Psoas muscle (tissue), 8 donors: ENCODE measurements around the gene ANKRD23. TPM values are rescaled to one million over a fixed set of nuclear protein-coding genes. Genes with fewer than 3 reads are reported as not detected.

Experiments used
- ATAC-seq, 4 donors: fragments of 200-7000 bp; cut with Tn5 transposase; one replicate each; pipeline ENCODE4 v1.9.1; 2020; ENCODE audit warnings: moderate library complexity in 3 of 4, mild to moderate bottlenecking in 2 of 4
- DNase-seq, 2 donors: peaks; one replicate each; pipeline ENCODE4 v3.0.0-alpha.2; 2020
- H3K27ac ChIP-seq: fragments of 200-600 bp; one replicate; pipeline ENCODE4 v1.8.0; 2022
- H3K27me3 ChIP-seq, 3 donors: fragments of 200-600 bp in 1 of 3; one replicate each; pipeline versions ENCODE4 v1.6.1 to v1.8.0; 2013 to 2022; ENCODE audit warnings: low read length in 2 of 3, mild to moderate bottlenecking in 2 of 3, moderate library complexity in 1 of 3; ENCODE audit not compliant: insufficient read depth in 3 of 3
- H3K36me3 ChIP-seq, 2 donors: fragments of 200-600 bp in 1 of 2; one replicate each; pipeline versions ENCODE4 v1.6.1 to v1.8.0; 2013 to 2022; ENCODE audit warnings: low read depth in 1 of 2, mild to moderate bottlenecking in 1 of 2, moderate library complexity in 1 of 2; ENCODE audit not compliant: insufficient read depth in 1 of 2
- H3K4me1 ChIP-seq: fragments of 200-600 bp; one replicate; pipeline ENCODE4 v1.8.0; 2022
- H3K4me3 ChIP-seq: fragments of 200-600 bp; one replicate; pipeline ENCODE4 v1.8.0; 2022; ENCODE audit warnings: mild to moderate bottlenecking
- H3K9me3 ChIP-seq: fragments of 200-600 bp; one replicate; pipeline ENCODE4 v1.8.0; 2022
- WGBS, 3 donors: extraction: QIAGEN DNeasy Blood & Tissue Kit; methylation state at CpG; one replicate each; pipeline versions ENCODE4 v1.1.6 to v1.1.7; 2013; 5-methylcytosine and 5-hydroxymethylcytosine counted together
- intact Hi-C, 2 donors: fragments of 100-400 bp; cut with DNase I; formaldehyde crosslinking; loops; one replicate each; pipeline versions ENCODE4 v1.11.0 to v1.14.2; 2022
- polyA plus RNA-seq, 3 donors: library from polyadenylated mRNA; stranded (reverse); fragments of 200-250 nt; gene quantifications; one replicate each; pipeline ENCODE4 v1.2.3, GENCODE V29; 2013
- total RNA-seq, 4 donors: library from RNA; stranded (reverse); fragmentation: NEBNext Ultra II Directional in 2 of 4; extraction: Animal tissue kit (Norgen Biotek cat#: 25700) in 2 of 4; gene quantifications; one replicate each; pipeline versions ENCODE4 v1.2.1 to v1.2.4, GENCODE V29; 2021 to 2023
- TF ChIP-seq, protein P1 (sequence below): fragments of 200-600 bp; IDR thresholded peaks from one replicate; pipeline ENCODE4 v1.8.0; 2022; ENCODE audit warnings: antibody characterized with exemption
- donor health status: healthy with polysubstance abuse.
- donor health status: DM: no; HTN: no; CAD: no; lungs with moderate emphysema.
- donor health status: Bipolar disorder and iron deficiency.
- donor health status: healthy.
- donor health status: DM: yes; HTN: yes; CAD: no.
- donor health status: DM: no; HTN: no; CAD: no.
- donor health status: DM: no; HTN: no; CAD: no.
- donor health status: DM: yes; HTN: yes; CAD: no.

The ANKRD23 gene
- total and polyA plus RNA-seq, 7 donors = 256 to 1,374 (median 788) TPM

DNA sequence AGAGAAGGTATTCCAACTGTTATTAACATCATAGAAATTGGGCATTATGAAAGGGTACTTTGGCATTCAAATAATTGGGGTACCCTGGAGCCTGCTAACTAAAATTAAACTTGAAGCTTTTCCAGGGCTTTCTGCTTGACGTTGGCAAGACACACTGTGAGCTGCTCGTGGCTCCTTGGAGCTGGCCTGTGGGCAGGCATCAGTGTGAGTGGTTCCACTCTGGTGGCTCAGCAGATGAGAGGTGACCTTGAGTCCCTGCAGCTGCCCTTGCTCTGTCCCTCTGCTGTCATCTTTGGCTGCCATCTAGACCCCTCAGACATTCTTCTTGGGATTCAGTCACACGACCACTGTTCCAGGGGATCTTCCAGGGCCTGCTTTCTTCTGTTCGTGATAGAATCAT is 21.0 kb downstream of the ANKRD23 start:
- peaks cover 0 to 58% of the 10 kb centered on the region in 2 donors for H3K36me3 ChIP-seq
- ATAC-seq = peak in 1 of 4 donors; percentile 13

DNA sequence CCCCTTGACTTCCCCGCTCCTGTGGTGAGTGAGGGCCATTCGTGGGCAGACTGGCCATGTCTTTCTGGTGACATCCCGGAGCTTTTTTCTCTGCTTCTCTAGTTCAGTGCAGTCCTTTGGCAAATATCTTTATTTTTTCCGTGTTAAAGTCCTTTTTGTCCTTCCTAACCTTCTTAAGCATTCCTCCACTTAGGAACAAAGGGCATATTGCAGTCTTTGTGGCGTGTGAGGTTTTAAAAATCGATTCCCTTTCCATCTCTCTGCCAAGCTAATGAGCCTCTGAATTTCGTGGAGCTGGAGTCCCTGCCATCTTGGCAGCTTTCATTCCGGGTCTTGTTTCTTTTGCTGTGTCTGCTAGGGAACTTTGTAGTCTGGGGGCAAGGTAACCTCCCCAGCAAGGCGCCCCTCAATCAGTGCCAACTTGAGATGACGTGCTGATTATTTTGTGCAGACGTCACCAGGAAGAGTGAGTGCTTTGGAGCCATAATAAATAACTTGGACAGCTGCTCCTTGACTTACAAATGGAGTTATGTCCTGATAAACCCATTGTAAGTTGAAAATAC is 22.6 kb downstream of the ANKRD23 start:
- intact Hi-C loops = no loop called here
- Histone ChIP-seq H3K27ac (peak overlapping the region; percentile 30), H3K27me3 (no peaks in the 10 kb centered on the region), H3K4me1 (peaks cover 51% of the 10 kb centered on the region), H3K9me3 (no peaks in the 10 kb centered on the region), H3K4me3 (no peak overlapping the region), H3K36me3 (peaks cover 0 to 42% of the 10 kb centered on the region in 2 donors)
- 32 to 51% (median 38%) methylated on average over 11 of the region's 11 CpGs for WGBS, 3 donors
- TF ChIP-seq, protein P1, sequence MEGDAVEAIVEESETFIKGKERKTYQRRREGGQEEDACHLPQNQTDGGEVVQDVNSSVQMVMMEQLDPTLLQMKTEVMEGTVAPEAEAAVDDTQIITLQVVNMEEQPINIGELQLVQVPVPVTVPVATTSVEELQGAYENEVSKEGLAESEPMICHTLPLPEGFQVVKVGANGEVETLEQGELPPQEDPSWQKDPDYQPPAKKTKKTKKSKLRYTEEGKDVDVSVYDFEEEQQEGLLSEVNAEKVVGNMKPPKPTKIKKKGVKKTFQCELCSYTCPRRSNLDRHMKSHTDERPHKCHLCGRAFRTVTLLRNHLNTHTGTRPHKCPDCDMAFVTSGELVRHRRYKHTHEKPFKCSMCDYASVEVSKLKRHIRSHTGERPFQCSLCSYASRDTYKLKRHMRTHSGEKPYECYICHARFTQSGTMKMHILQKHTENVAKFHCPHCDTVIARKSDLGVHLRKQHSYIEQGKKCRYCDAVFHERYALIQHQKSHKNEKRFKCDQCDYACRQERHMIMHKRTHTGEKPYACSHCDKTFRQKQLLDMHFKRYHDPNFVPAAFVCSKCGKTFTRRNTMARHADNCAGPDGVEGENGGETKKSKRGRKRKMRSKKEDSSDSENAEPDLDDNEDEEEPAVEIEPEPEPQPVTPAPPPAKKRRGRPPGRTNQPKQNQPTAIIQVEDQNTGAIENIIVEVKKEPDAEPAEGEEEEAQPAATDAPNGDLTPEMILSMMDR = no peak
- no peak for ATAC-seq
- no peak for DNase-seq

More for the DNA sequence above, 21.0 kb downstream of the ANKRD23 start:
- WGBS, 3 donors = 38 to 46% (median 44%) methylated on average over 4 of the region's 4 CpGs
- TF ChIP-seq, protein P1 = no peak
- no peak overlapping the region for H3K4me3 ChIP-seq
- intact Hi-C loops = no loop called here
- no peak for DNase-seq
- H3K27me3 ChIP-seq = no peaks in the 10 kb centered on the region
- H3K4me1 ChIP-seq = peaks cover 46% of the 10 kb centered on the region
- peak overlapping the region; percentile 19 for H3K27ac ChIP-seq
- no peaks in the 10 kb centered on the region for H3K9me3 ChIP-seq

DNA sequence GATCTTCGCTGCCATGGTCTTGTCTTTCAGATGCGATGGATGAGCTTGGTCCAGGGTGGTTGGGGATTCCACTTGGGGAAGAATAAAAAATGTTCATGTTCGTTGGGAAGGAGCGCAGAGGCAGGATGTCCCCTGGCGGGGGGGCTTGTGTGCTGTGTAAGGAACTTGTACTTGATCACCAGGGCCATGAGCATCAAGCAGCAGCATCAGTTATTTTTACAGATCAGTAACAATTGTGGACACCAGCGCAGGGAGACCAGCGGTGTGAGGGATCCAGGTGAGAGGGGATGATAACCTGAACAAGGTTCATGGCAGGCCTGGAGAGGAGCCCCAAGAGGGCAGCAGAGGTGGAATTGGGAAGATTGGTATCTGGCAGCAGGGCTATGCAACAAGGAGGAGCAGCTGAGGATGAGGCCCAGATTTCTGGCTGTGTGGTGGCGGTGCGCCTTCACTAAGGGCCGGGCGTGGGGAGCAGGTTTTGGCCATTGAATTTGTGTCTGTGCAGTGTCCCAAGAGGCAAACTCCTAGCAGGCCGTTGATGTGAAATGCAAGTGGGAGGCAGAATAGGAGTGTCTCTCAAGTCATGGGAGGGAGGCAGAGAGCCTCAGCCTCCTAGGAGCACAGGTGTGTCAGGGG is 23.8 kb downstream of the ANKRD23 start:
- ATAC-seq = no peak
- 79 to 84% (median 80%) methylated on average over 12 of the region's 12 CpGs for WGBS, 3 donors
- H3K36me3 ChIP-seq = peaks cover 0 to 30% of the 10 kb centered on the region in 2 donors
- H3K27me3 ChIP-seq = no peaks in the 10 kb centered on the region
- no peaks in the 10 kb centered on the region for H3K9me3 ChIP-seq
- intact Hi-C loops = no loop called here
- peak in 1 of 2 donors; percentile 49 for DNase-seq
- peaks cover 54% of the 10 kb centered on the region for H3K4me1 ChIP-seq
- TF ChIP-seq, protein P1 = no peak
- peak overlapping the region; percentile 15 for H3K4me3 ChIP-seq
- H3K27ac ChIP-seq = no peak overlapping the region

DNA sequence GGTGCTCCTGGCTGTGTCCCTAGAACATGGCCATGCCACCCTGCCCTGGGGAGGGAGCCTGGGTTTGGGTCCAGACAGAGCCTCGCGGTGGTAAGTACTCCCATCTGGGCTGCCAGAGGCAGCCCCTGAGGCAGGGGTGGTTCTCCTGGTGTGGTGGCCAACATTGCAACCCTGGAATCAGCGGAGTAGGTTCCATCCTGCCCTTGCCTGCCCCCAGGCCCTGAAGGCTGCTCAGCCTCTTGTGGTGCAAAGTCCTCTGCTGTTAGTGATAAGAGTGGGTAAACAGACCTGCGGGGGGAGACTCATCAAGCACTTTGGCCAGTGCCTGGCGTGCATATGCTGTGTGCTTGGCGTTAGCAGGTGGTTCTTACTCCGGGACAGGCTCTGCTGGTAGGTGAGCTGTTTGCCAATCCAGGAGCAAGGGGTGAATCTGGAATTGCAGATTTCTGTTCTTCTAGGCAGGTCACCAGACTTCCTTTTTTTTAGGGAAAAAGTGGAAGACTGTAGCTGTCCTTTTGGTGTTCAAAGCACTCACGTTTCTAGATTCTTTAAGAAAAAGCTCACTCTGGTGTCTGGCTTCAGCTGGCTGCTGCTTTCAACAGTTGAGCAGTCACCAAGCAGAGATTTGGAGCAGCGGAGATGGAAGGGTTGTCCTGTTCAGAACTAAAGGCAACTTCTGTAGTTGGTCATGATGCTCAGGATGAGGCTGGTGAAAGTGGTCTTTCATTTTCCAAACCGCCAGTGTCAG is 24.5 kb downstream of the ANKRD23 start:
- intact Hi-C loops = no loop called here
- DNase-seq (no peak), ATAC-seq (no peak)

More for the DNA sequence above, 24.5 kb downstream of the ANKRD23 start:
- TF ChIP-seq, protein P1 = no peak
- Histone ChIP-seq H3K9me3 (no peaks in the 10 kb centered on the region), H3K27ac (peak overlapping the region; percentile 27), H3K4me3 (peak overlapping the region; percentile 37), H3K27me3 (no peaks in the 10 kb centered on the region), H3K36me3 (peaks cover 0 to 24% of the 10 kb centered on the region in 2 donors), H3K4me1 (peaks cover 56% of the 10 kb centered on the region)
- WGBS, 3 donors = 59 to 73% (median 63%) methylated on average over 10 of the region's 10 CpGs
